Measurements from ENCODE around the gene PDPN.

The PDPN gene

DNA sequence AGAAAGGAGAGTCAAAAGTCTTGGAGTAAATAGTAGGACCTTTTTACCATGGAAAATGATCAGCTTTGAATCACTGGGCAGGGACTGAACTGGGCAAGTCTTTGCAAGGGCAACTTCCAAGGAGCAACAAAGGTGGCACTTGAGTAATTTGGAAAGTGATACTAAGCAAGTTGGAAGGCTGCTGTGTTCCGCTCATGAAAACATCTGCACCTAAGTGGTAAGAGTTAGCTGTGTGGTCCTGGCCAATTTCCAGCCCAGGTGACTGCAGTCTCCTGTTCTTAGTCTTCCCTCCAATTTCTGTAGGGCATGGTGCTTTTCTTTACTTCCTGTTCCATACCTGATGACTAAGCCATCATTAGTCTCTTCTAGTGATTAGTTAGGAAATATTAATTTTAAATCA is 80.8 kb downstream of the PDPN start:
- WGBS, 2 experiments, result 83 to 100% methylated on average over 1 of the region's 1 CpG
- no peak overlapping the region for H3K27ac ChIP-seq (ENCODE audit: insufficient read depth, low read depth, low read length, poor library complexity, severe bottlenecking)

DNA sequence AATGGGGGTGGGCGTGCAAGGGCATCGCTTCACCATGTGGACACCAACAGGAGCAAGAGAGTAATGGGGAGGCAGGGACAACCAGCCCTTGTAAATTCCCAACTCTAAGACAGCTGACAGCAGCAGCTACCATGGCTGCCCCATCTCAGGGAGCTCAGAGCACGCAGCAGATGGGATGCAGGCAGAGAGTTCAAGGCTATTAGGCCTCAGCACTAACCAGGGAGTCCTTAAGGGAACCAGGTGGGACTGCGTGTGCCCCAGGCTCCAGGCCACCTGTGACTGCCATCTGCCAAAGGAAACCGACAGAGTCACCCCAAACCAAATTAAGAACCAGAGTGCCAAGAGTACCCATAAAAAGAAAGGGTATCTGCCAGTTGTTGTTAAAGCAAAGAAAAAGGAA is 82.7 kb downstream of the PDPN start:
- H3K4me1 ChIP-seq (ENCODE audit: control insufficient read depth, insufficient read depth, low read length), result no peaks in the 10 kb centered on the region
- H3K27me3 ChIP-seq (ENCODE audit: control insufficient read depth, insufficient read depth, low read length, poor library complexity, severe bottlenecking), result no peaks in the 10 kb centered on the region
- no peaks in the 10 kb centered on the region for H3K36me3 ChIP-seq (ENCODE audit: control insufficient read depth, insufficient read depth, low read length)
- no peak overlapping the region for H3K4me3 ChIP-seq (ENCODE audit: insufficient read depth, low read depth, low read length)
- 90 to 92% methylated on average over 5 of the region's 5 CpGs for WGBS, 2 experiments
- H3K27ac ChIP-seq (ENCODE audit: insufficient read depth, low read depth, low read length, poor library complexity, severe bottlenecking), result no peak overlapping the region
- H3K9me3 ChIP-seq (ENCODE audit: control insufficient read depth, low read length), result no peaks in the 10 kb centered on the region

More for the DNA sequence above, 80.8 kb downstream of the PDPN start:
- no peaks in the 10 kb centered on the region for H3K27me3 ChIP-seq (ENCODE audit: control insufficient read depth, insufficient read depth, low read length, poor library complexity, severe bottlenecking)
- H3K9me3 ChIP-seq (ENCODE audit: control insufficient read depth, low read length), result no peaks in the 10 kb centered on the region
- no peak overlapping the region for H3K4me3 ChIP-seq (ENCODE audit: insufficient read depth, low read depth, low read length)
- H3K4me1 ChIP-seq (ENCODE audit: control insufficient read depth, insufficient read depth, low read length), result no peaks in the 10 kb centered on the region
- no peaks in the 10 kb centered on the region for H3K36me3 ChIP-seq (ENCODE audit: control insufficient read depth, insufficient read depth, low read length)

Measured in ectodermal cell (in vitro differentiated cells).